ENCODE measurements around the gene RALA.

RALA gene, protein sequence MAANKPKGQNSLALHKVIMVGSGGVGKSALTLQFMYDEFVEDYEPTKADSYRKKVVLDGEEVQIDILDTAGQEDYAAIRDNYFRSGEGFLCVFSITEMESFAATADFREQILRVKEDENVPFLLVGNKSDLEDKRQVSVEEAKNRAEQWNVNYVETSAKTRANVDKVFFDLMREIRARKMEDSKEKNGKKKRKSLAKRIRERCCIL

DNA sequence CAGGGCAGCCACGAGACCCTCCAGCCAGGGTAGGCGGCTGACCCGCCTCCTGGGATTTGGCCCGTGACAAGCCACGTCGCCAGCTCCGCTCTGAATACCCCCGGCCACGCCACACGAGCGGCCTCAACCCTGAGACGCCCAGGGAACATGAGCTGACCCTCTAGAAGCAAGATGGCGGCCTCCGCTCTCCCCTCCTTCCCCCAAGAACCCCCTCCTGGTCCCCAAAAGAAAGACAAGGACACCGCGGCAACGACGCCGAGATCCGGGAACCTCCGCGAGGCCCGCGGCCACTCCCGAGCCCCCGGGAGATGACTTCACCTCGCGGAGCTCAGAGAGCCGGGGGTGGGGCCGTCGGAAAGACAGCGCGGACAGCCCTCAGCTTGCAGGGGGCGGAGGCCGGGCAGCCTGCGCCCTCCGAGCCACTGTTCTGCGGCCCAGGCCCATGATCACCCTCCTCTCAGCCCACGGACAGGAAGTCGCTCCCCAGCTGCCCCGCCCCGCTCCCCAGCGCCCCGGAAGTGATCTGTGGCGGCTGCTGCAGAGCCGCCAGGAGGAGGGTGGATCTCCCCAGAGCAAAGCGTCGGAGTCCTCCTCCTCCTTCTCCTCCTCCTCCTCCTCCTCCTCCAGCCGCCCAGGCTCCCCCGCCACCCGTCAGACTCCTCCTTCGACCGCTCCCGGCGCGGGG lies at the start of gene RALA:
RALA (plus strand) TSS at position 526 of the 685 bp plus-strand sequence. CDS start 63,096 bp downstream, outside the sequence.
- Histone ChIP-seq H3K9ac (ENCODE audit: low read length) (peak within 1 kb of the TSS; percentile 90), H3K4me3 (ENCODE audit: low read length) (peak within 1 kb of the TSS; percentile 93), H3K4me1 (ENCODE audit: control insufficient read depth, low read depth, low read length) (peaks cover 32% of the 10 kb centered on the region), H3K27me3 (ENCODE audit: control insufficient read depth, insufficient read depth, low read length) (no peaks in the 10 kb centered on the region), H3K27ac (ENCODE audit: low read length) (peak within 1 kb of the TSS; percentile 86), H3K9me3 (ENCODE audit: control insufficient read depth, low read depth, low read length) (no peaks in the 10 kb centered on the region), H3K36me3 (ENCODE audit: control insufficient read depth, low read depth, low read length) (no peaks in the 10 kb centered on the region)

DNA sequence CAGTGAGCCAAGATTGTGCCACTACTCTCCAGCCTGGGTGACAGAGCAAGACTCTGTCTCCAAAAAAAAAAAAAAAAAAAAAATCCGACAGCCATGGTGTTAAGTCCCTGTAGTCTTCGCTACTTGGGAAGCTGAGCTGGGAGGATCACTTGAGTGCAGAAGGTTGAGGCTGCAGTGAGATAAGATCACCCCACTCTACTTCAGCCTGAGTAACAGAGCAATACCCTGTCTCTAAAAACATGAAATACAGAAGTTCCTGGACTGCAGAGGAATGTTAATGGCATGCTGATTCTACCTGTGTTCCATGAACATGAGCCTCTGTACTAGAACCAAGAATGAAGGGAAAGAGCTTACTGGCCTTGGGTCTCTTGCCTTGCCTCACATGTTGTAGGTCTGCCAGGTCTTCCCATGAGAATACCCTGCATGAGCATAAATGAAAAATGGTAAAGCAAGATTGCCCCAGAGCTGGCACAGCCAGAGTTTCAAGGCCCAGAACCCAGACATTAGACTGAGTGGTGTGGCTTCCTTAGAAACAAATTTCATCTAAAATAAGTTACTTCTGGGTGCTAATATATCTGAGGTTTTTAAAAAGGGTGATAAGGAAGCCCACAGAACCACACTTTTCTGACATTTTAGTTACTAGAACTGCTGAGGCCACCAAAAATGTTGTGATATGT lies 48.6 kb upstream of the RALA start:
- Histone ChIP-seq H3K4me1 (ENCODE audit: control insufficient read depth, low read depth, low read length) (no peaks in the 10 kb centered on the region), H3K9me3 (ENCODE audit: control insufficient read depth, low read depth, low read length) (no peaks in the 10 kb centered on the region), H3K4me3 (ENCODE audit: low read length) (no peak overlapping the region), H3K9ac (ENCODE audit: low read length) (no peak overlapping the region), H3K27ac (ENCODE audit: low read length) (no peak overlapping the region), H3K36me3 (ENCODE audit: control insufficient read depth, low read depth, low read length) (peaks cover 34% of the 10 kb centered on the region), H3K27me3 (ENCODE audit: control insufficient read depth, insufficient read depth, low read length) (no peaks in the 10 kb centered on the region)

DNA sequence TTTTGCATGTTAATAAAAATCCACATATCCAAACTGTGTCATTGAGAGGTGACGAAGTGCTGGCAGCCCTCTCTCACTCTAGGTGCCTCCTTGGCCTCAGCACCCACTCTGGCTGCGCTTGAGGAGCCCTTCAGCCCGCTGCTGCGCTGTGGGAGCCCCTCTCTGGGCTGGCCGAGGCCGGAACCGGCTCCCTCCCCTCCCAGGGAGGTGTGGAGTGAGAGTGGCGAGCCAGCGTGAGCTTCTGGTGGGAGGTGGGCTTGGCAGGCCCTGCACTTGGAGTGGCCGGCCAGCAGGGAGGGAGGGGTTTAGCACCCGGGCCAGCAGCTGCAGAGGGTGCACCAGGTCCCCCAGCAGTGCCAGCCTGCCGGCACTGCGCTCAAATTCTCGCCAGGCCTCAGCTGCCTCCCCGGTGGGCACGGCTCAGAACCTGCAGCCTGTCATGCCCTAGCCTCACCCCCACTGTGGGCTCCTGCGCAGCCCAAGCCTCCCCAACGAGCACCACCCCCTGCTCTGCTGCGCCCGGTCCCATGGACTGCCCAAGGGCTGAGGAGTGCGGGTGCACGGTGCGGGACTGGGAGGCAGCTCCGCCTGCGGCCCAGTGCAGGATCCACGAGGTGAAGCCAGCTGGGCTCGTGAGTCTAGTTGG lies 46.0 kb upstream of the RALA start:
- Histone ChIP-seq H3K27ac (ENCODE audit: low read length) (no peak overlapping the region), H3K4me3 (ENCODE audit: low read length) (no peak overlapping the region), H3K27me3 (ENCODE audit: control insufficient read depth, insufficient read depth, low read length) (no peaks in the 10 kb centered on the region), H3K9me3 (ENCODE audit: control insufficient read depth, low read depth, low read length) (no peaks in the 10 kb centered on the region), H3K36me3 (ENCODE audit: control insufficient read depth, low read depth, low read length) (peaks cover 16% of the 10 kb centered on the region), H3K4me1 (ENCODE audit: control insufficient read depth, low read depth, low read length) (peaks cover 3% of the 10 kb centered on the region), H3K9ac (ENCODE audit: low read length) (no peak overlapping the region)

DNA sequence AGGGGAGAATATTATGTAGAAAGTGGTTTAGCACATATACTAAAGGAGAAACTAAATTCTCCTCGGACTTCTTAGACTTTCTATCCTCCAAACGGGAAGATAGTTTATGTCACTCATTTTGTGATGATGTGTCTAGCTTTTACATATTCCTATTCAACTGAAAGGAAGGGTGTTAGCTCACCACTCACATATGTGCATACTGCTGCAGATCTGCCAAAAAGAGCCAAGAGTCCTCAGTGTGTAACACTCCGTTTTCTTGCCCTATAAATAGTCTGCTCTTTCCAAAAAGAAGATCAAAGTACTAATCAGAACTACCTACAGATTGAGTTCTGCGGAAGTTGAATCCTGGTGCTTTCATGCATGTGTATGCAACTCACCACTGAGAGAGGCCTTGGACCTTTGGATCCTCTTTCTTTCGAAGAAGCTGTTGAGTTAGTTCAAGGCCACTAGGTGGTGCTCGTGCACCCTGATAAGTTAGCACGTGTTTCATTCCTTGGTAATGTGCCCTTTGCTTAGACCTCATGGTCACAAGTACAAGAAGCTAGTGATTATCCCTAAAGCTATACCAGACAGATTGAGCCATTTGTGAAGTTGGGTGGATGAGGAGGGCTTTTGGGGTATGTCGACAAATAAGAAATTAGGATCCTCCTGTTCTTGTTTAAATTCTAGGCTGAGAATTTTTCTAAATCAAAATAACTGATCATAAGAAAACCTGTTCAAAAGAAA lies 43.1 kb upstream of the RALA start:
- no peak overlapping the region for H3K4me3 ChIP-seq (ENCODE audit: low read length)
- peaks cover 13% of the 10 kb centered on the region for H3K4me1 ChIP-seq (ENCODE audit: control insufficient read depth, low read depth, low read length)
- H3K36me3 ChIP-seq (ENCODE audit: control insufficient read depth, low read depth, low read length), result no peaks in the 10 kb centered on the region
- no peak overlapping the region for H3K27ac ChIP-seq (ENCODE audit: low read length)
- no peaks in the 10 kb centered on the region for H3K27me3 ChIP-seq (ENCODE audit: control insufficient read depth, insufficient read depth, low read length)
- H3K9me3 ChIP-seq (ENCODE audit: control insufficient read depth, low read depth, low read length), result no peaks in the 10 kb centered on the region
- H3K9ac ChIP-seq (ENCODE audit: low read length), result peak overlapping the region; percentile 6

DNA sequence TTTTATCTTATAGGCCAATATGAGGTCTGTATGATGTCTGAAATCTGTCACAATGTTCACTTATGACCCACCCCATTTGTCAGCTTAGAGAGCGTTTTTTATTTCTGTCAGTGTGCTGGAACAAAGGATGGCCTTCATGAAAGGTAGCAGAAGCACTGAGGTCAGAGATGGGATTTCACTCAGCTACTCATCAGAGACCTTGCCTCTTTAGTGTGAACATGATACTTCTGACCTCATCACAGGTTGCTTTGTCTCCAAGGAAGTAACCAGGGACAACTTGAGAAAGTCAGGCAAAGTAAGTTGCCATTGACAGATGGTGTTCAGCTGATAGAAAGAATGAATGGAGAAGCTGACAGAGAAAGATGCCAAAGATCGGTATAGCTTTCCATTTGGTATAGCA lies 40.8 kb upstream of the RALA start:
- Histone ChIP-seq H3K36me3 (ENCODE audit: control insufficient read depth, low read depth, low read length) (no peaks in the 10 kb centered on the region), H3K9me3 (ENCODE audit: control insufficient read depth, low read depth, low read length) (no peaks in the 10 kb centered on the region), H3K27ac (ENCODE audit: low read length) (no peak overlapping the region), H3K4me1 (ENCODE audit: control insufficient read depth, low read depth, low read length) (peaks cover 13% of the 10 kb centered on the region), H3K27me3 (ENCODE audit: control insufficient read depth, insufficient read depth, low read length) (no peaks in the 10 kb centered on the region), H3K4me3 (ENCODE audit: low read length) (no peak overlapping the region), H3K9ac (ENCODE audit: low read length) (no peak overlapping the region)

DNA sequence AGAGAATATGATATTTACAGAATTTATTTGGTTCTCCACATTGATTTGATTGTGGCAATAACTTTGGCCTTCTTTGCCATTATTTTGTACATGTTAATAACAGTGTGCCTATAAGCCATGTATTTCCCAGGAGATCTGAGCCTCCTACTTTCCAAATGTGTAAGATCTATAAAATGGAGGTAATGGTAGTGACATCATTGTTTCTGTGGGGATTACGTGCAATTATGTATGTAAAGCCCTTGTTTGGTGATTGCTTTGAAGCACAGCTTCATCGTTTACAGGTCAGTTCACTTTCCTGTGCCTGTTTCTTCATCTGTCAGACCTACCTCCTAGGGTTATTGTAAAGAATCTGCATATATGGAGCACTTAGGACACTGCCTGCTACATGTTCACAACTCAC lies 39.8 kb upstream of the RALA start:
- Histone ChIP-seq H3K4me3 (ENCODE audit: low read length) (no peak overlapping the region), H3K9ac (ENCODE audit: low read length) (peak overlapping the region; percentile 7), H3K27me3 (ENCODE audit: control insufficient read depth, insufficient read depth, low read length) (no peaks in the 10 kb centered on the region), H3K36me3 (ENCODE audit: control insufficient read depth, low read depth, low read length) (no peaks in the 10 kb centered on the region), H3K9me3 (ENCODE audit: control insufficient read depth, low read depth, low read length) (no peaks in the 10 kb centered on the region), H3K27ac (ENCODE audit: low read length) (no peak overlapping the region), H3K4me1 (ENCODE audit: control insufficient read depth, low read depth, low read length) (peaks cover 13% of the 10 kb centered on the region)

DNA sequence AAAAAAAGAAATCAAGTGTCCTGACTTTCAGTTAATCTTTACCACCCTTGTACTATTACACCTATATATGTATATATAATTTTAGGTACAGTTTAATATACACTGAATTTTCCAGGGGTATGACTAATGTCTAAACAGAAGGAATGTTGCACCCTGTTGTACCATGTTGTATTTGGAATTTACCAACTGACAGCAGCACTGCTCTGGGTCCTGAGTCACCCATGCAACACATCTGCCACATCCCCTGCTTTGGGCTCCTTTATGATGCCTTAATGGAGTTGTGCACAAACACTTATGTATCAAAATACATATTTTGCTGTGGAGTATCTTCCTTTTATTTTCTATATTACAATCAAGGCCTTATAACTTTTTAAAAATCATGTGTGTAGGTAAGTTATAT lies 36.0 kb upstream of the RALA start:
- Histone ChIP-seq H3K4me1 (ENCODE audit: control insufficient read depth, low read depth, low read length) (peaks cover 19% of the 10 kb centered on the region), H3K9ac (ENCODE audit: low read length) (no peak overlapping the region), H3K4me3 (ENCODE audit: low read length) (no peak overlapping the region), H3K9me3 (ENCODE audit: control insufficient read depth, low read depth, low read length) (no peaks in the 10 kb centered on the region), H3K27me3 (ENCODE audit: control insufficient read depth, insufficient read depth, low read length) (no peaks in the 10 kb centered on the region), H3K36me3 (ENCODE audit: control insufficient read depth, low read depth, low read length) (no peaks in the 10 kb centered on the region), H3K27ac (ENCODE audit: low read length) (no peak overlapping the region)

DNA sequence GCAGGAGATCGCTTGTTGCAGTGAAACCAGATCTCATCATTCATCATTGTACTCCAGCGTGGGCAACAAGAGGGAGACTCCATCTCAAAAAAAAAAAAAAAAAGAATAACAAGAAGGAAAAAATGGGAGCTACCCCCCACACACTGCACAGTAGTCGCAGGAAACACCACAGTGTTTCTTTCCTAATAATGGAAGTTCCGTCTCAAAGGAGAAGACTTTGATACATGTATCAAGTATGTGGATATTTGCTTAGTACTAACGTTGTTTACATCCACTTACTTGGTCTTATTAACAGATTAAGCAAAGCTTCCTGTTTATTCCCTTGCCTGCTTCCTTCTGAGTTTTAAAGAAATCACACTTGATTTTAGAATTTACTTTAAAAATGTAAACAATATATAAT lies 35.0 kb upstream of the RALA start:
- no peak overlapping the region for H3K4me3 ChIP-seq (ENCODE audit: low read length)
- no peaks in the 10 kb centered on the region for H3K9me3 ChIP-seq (ENCODE audit: control insufficient read depth, low read depth, low read length)
- H3K27ac ChIP-seq (ENCODE audit: low read length), result no peak overlapping the region
- H3K9ac ChIP-seq (ENCODE audit: low read length), result no peak overlapping the region
- peaks cover 17% of the 10 kb centered on the region for H3K4me1 ChIP-seq (ENCODE audit: control insufficient read depth, low read depth, low read length)
- H3K36me3 ChIP-seq (ENCODE audit: control insufficient read depth, low read depth, low read length), result no peaks in the 10 kb centered on the region
- H3K27me3 ChIP-seq (ENCODE audit: control insufficient read depth, insufficient read depth, low read length), result no peaks in the 10 kb centered on the region

DNA sequence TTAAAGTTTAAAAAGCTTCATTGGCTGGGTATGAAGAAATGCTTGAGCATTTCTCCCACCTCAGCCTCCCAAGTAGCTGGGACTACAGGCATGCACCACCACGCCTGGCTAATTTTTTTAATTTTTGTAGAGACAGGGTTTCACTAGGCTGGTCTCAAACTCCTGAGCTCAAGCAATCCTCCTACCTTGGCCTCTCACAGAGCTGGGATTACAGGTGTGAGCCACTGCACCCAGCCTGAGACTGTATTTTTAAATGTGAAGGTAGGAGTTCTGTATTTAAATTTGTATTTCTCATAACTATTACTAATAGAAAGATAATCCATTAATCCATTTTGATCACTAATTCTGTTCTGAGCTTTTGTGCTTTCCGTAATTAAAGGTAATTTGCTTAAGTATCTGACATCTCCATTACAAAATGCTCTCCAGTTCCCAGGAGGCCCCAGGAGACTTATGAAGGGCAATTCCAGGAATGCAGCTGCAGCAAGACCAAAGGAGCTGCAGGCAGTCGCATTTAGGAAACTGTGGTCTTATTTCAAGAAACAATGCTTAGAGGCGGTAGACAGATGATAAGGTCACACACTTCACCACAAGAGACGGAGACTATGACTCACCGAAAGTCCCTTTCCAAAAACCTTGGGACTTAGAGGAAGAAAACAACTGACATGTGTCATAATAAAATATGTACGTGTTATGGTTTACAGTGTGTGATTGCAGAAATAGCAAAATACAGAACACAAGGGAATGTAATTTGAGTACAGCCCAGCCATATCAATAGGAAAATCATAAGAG lies 33.9 kb upstream of the RALA start:
- Histone ChIP-seq H3K9me3 (ENCODE audit: control insufficient read depth, low read depth, low read length) (no peaks in the 10 kb centered on the region), H3K27me3 (ENCODE audit: control insufficient read depth, insufficient read depth, low read length) (no peaks in the 10 kb centered on the region), H3K4me3 (ENCODE audit: low read length) (no peak overlapping the region), H3K4me1 (ENCODE audit: control insufficient read depth, low read depth, low read length) (peaks cover 10% of the 10 kb centered on the region), H3K9ac (ENCODE audit: low read length) (no peak overlapping the region), H3K27ac (ENCODE audit: low read length) (no peak overlapping the region), H3K36me3 (ENCODE audit: control insufficient read depth, low read depth, low read length) (no peaks in the 10 kb centered on the region)

DNA sequence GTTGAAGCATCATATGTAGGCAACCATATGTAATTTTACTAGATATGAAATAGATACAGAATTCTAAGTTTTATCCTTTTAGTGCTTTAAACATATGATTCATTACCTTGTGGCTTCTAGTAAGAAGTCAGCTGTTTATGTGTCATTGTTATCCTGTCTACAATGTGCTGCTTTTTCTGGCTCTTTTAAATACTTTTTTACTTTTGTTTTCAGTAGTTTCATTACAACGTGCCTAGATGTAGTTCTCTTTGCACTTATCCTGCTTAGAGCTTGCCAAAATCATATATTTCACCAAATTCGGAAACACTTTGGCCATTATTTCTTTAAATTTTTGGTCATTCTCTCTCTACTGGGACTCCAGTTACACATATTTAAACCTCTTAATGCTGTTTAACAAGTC lies 30.8 kb upstream of the RALA start:
- no peak overlapping the region for H3K27ac ChIP-seq (ENCODE audit: low read length)
- H3K4me1 ChIP-seq (ENCODE audit: control insufficient read depth, low read depth, low read length), result peaks cover 10% of the 10 kb centered on the region
- no peak overlapping the region for H3K4me3 ChIP-seq (ENCODE audit: low read length)
- H3K27me3 ChIP-seq (ENCODE audit: control insufficient read depth, insufficient read depth, low read length), result no peaks in the 10 kb centered on the region
- no peak overlapping the region for H3K9ac ChIP-seq (ENCODE audit: low read length)
- no peaks in the 10 kb centered on the region for H3K36me3 ChIP-seq (ENCODE audit: control insufficient read depth, low read depth, low read length)
- no peaks in the 10 kb centered on the region for H3K9me3 ChIP-seq (ENCODE audit: control insufficient read depth, low read depth, low read length)
